NCI-H187 (cell line): Measurements from ENCODE around the gene GRIA1.

ENCODE experiments used
- DNase-seq, 2 experiments: peaks; one replicate each; lab custom pipeline; 2025; lab: John Stamatoyannopoulos, UW

Gene GRIA1

GRCh38 chr5:153498516-153498915 lies 8.0 kb downstream of the GRIA1 start:
- DNase-seq, result no peak

GRCh38 chr5:153500178-153500577 lies 9.7 kb downstream of the GRIA1 start:
- no peak for DNase-seq

- DNase-seq, result no peak
Observed at GRCh38 chr5:153504726-153505125, 14.3 kb downstream of the GRIA1 start.

DNA sequence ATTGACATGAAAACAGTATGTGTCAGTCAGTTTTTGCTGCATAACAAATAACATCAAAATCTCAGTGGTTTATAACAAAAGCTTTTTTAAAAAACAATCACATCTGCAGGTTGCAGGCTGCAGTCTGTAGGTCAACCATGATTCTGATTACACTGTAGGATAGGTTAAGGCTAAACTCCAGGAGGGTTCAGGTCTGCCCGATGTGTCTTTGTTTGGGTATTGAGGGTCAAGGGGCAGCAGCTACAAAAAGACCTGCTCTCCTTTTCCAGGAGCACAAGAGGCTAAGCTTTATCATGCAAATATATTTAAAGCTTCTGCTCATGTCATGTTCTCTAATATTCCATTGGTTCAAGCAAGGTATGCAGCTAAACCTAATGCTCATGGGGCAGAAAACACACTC lies 18.2 kb downstream of the GRIA1 start:
- no peak for DNase-seq

GRCh38 chr5:153511622-153512021 lies 21.2 kb downstream of the GRIA1 start:
- DNase-seq, result no peak

- no peak for DNase-seq
Observed at GRCh38 chr5:153513156-153513555, 22.7 kb downstream of the GRIA1 start.

DNA sequence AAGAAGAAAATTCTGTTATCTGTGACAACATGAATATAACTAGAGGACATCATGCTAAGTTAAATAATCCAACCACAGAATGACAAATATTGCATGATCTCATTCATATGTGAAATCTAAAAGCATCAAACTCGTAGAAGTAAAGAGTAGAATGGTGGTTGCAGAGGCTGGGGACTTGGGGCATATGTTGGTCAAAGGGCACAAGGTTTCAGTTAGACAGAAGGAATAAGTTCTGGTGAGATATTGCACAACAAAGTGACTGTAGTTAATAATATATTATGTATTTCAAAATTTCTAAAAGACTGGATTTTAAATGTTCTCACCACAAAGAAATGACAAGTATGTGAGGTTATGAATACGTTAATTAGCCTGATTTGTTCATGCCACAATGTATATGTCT lies 24.8 kb downstream of the GRIA1 start:
- no peak for DNase-seq

GRCh38 chr5:153516504-153517240 lies 26.2 kb downstream of the GRIA1 start:
- no peak for DNase-seq

DNA sequence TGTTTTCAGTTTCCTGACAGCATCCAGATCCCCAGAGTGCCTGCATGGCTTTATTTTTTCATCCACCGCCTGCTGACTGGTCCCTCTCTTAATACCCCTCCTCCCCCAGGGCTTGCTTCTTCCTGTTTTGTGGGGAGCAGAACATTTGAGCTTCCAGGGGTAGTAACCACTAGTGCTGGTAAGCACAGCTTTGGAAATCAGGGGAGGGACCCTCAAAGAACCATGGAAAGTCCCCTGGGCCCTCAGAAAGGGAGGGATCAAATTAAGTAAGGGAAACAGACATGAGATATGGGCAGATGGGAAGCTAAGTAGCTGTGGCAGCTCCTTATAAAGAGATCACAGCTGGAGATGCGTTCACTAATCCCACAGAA lies 26.8 kb downstream of the GRIA1 start:
- DNase-seq, result no peak

DNA sequence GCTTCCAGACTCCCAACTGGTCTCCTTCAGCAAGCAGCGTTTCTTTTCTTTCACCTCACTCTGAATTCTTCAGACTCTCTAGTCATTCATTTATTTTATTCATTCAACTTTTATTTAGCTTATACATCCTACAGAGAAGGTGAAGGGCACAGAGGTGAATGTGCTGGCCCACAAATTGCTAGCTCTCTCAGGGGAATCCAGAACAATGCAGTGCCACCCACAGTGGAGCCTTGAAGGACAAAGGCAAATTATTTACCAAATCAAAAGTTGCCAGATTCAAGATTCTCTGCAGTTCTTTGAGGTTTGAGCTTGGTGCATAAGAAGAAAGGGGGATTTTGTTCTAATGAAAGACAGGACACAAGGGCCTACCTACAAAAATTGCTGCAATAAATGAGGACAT lies 29.7 kb downstream of the GRIA1 start:
- DNase-seq, result no peak

GRCh38 chr5:153520952-153521351 lies 30.5 kb downstream of the GRIA1 start:
- DNase-seq, result no peak

DNA sequence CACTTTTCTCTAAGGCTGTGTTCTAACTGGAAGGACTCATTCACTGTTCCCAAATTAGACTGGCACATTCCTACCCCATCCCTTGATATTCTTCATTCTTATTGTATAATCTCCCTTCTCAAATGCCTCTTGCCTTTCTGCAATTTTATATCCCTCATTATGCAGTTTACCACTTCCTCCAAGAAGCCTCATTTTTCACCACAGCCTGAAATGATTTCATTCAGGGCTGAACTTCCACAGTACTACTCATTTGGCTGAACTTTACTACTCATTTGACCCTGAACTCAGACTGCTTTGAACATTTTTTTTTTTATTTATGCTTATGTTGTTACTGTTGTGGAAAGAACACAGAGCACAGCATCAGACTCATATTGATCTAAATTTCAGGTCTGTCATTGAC lies 32.7 kb downstream of the GRIA1 start:
- no peak for DNase-seq

- DNase-seq, result no peak
Observed at GRCh38 chr5:153523831-153524230, 33.4 kb downstream of the GRIA1 start.

DNA sequence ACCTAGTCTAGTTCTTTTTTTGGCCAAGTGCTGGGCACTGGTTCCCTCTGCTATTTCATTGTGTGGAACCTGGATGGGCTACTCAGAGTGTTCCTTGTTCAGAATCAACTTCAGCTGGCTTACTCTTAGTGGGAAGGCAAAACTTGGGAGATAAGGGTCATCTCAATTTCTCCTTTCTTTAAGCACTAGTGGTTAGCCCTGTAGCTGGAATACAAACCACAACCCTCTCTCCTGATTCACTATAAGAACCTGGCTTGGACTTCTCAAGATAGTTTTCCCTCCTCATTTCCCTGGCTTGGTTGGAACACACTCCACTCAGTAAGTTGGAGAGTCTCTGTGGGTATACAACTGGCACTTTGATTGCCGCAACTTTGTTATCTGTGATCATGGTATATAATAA lies 35.1 kb downstream of the GRIA1 start:
- no peak for DNase-seq

DNA sequence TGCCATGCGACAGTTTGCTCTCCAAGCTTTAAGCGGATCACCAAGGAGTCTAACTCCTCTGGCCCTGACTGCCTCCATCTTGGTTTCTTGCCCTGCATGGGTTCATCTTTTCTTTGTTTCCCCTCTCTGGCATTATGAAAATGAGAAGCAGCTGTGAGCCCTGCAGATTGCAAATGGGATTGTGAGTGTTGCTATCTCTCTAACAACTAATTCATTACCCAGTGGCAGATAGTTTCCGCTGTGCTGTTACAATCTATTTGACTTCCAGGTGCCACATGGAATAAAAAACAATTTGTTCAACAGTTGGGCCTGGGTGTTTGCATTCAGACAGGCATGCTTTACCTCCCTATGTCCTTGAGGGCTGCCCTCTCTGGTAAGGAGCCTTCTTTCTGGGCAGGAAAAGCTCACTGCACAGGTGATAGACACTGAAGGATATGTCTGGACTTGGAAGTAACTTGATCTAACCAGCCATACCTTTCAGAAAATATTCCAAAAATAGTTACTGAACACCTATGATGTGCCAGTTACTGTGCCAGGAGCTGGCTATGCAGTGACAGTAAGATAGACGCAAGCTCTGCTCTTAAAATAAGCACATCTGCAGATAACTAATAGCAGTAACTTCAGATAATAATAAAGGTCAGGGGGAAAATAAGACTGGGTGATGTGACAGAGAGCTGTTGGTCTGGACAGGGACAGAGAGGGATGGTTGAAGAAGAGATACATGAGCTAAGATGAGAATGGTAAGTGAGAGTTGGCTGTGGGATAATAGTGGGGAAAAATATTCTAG lies 40.1 kb downstream of the GRIA1 start:
- no peak for DNase-seq

- DNase-seq, result no peak
Observed at GRCh38 chr5:153533546-153533945, 43.1 kb downstream of the GRIA1 start.

GRCh38 chr5:153534102-153534501 lies 43.6 kb downstream of the GRIA1 start:
- DNase-seq, result no peak

- no peak for DNase-seq
Observed at GRCh38 chr5:153537207-153537606, 46.7 kb downstream of the GRIA1 start.

- no peak for DNase-seq
Observed at GRCh38 chr5:153539983-153540382, 49.5 kb downstream of the GRIA1 start.

DNA sequence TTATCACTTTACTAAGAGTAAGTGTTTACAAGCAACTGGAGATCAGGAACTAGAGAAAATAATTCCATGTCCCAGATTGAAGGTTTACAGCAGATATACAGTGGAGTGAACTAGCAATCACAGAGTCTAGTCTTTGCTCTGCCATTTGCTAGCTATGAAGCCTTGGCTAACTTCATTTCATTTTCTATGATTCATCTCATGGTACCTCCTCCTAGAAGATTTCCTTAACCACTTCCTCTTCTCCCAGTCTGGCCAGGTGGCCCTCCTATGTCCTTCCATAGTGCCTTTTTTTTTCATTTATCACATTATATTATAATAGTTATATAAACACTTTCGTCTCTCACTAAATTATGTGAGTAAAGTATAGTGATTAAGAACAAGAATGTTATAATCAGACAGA lies 52.1 kb downstream of the GRIA1 start:
- DNase-seq, result no peak

DNA sequence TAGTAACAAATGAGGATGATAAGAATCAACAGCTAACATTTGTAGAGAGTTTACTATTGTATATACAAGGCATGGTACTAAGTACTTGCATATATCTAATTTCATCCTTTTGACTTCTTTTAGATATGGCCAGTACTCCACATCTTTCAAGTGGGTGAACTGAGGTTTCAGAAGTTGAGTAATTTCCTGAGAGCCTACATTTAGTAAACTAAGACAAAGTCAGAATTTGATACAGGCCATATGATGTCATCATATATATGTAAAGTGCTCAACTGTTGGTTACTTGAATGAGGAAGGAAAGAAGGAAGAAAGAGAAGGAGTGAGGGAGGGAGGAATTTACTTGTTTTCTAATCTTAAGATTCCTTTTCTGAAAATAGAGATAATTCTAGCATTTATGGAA lies 52.8 kb downstream of the GRIA1 start:
- DNase-seq, result no peak

DNA sequence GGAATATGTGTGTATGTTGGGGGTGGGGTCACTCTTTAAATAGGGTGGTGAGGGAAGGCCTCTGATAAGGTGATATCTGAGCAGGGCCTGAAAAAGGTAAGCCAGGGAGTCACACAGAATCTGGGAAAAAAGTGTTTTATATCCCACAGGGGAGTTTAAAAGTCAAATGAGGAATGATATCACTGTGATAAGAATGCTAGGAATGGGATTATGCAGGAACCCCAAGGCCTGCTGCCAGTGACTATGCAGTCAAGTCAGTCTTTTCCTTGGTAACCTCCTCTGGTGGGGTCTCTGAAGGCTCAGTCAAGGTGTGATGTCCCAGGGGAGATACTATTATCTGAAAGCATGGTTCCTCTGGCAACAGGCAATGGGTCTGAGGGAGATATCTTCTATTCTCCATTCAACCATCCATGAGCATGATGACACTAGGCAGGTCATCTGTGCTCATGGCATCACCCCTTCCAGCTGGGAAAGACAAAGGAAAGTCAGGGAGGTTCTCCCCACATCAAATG lies 53.5 kb downstream of the GRIA1 start:
- DNase-seq, result no peak

- no peak for DNase-seq
Observed at GRCh38 chr5:153544706-153545105, 54.2 kb downstream of the GRIA1 start.

DNA sequence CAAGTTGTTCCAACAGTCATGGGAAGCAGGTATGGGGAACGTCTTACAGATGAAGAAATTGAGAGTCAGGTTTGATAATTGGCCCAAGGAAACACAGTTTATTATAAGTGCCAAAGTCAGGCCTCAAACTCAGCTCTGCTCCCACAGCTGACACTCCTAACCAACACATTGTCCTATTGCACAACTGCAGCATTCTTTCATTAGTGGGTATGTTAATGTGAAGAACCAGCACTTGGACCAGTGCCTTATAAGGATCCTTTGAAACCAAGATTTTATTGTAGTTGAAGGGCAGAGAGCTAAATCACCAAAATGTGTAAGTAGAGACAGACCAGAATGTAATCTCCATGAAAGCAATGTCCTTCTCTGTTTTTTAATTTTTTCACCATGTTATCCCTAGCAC lies 56.1 kb downstream of the GRIA1 start:
- DNase-seq, result no peak
